Endothelial cell of umbilical vein (primary cell): Measurements from ENCODE around the gene MRPL24. TPM values are rescaled to one million over a fixed set of nuclear protein-coding genes. Genes with fewer than 3 reads are reported as not detected.
"Not testable (repeated sequence)": the region's sequence is repeated elsewhere in the genome, so short reads cannot be mapped to it uniquely, and the experiment has no call there.

Experiments used
- BruUV-seq: library from RNA; stranded (reverse); fragments of 400-500 nt; replicated peaks from 2 replicates; lab custom pipeline; 2021; lab: Mats Ljungman, UMichigan
- CTCF ChIA-PET: fragments of 300-600, 350-600 bp; sonication (Branson Sonifier 250); formaldehyde crosslinking; loops from one replicate; lab custom pipeline; 2021; ENCODE audit warnings: antibody characterized with exemption, inconsistent platforms; lab: Charles Lee
- POLR2A ChIA-PET: fragments of 300-600, 350-600 bp; sonication (Branson Sonifier 250); formaldehyde crosslinking; loops from one replicate; lab custom pipeline; 2021; ENCODE audit warnings: antibody characterized with exemption, inconsistent platforms; lab: Charles Lee
- DNase-seq: peaks from one replicate; pipeline ENCODE4 v3.0.0-alpha.2; 2011; ENCODE audit warnings: low read depth, low spot score
- FAIRE-seq: peaks from 2 replicates; lab custom pipeline; 2011; peaks lifted over from hg19 to GRCh38; lab: Jason Lieb, UNC
- H2AFZ ChIP-seq: 2 replicates; pipeline ENCODE4 v1.6.0; 2012; ENCODE audit warnings: low read depth, low read length, control low read depth, inconsistent platforms
- H3K27ac ChIP-seq: 2 replicates; pipeline ENCODE4 v1.5.1; 2011; ENCODE audit warnings: low read depth, mild to moderate bottlenecking, control low read depth, low read length, moderate library complexity; ENCODE audit not compliant: insufficient read depth
- H3K27me3 ChIP-seq, 2 experiments: 2 replicates each; pipeline versions ENCODE4 v1.6.0 to v1.6.1; 2011; ENCODE audit warnings: low read length in 2 of 2, mixed read lengths in 1 of 2; ENCODE audit not compliant: control insufficient read depth in 2 of 2, insufficient read depth in 2 of 2
- H3K36me3 ChIP-seq, 2 experiments: 2 replicates in 1 of 2; 3 replicates in 1 of 2; pipeline ENCODE4 v1.5.1; 2011; ENCODE audit warnings: low read length in 2 of 2, mild to moderate bottlenecking in 1 of 2, moderate library complexity in 1 of 2; ENCODE audit not compliant: control insufficient read depth in 2 of 2, insufficient read depth in 2 of 2; ENCODE audit errors: extremely low read depth in 1 of 2
- H3K4me1 ChIP-seq: 3 replicates; pipeline ENCODE4 v1.5.1; 2011; ENCODE audit warnings: mild to moderate bottlenecking, low read length; ENCODE audit not compliant: control insufficient read depth, insufficient read depth; ENCODE audit errors: extremely low read depth
- H3K4me2 ChIP-seq: 2 replicates; pipeline ENCODE4 v1.6.1; 2011; ENCODE audit warnings: low read length, control low read depth, mixed read lengths; ENCODE audit not compliant: insufficient read depth
- H3K4me3 ChIP-seq, 3 experiments: fragments of 200-600 bp in 1 of 3; sonication (generic), shearing (Covaris generic) in 1 of 3; replicated peaks in 1 of 3; 2 replicates each; pipeline ENCODE4 v1.5.1; 2011 to 2016; ENCODE audit warnings: control low read depth in 3 of 3, low read length in 3 of 3, mild to moderate bottlenecking in 2 of 3, inconsistent platforms in 1 of 3, low read depth in 1 of 3, moderate library complexity in 1 of 3; ENCODE audit not compliant: insufficient read depth in 1 of 3
- H3K79me2 ChIP-seq: 2 replicates; pipeline ENCODE4 v1.6.0; 2012; ENCODE audit warnings: low read length, inconsistent platforms; ENCODE audit not compliant: control insufficient read depth, insufficient read depth
- H3K9ac ChIP-seq: replicated peaks from 2 replicates; pipeline ENCODE3; 2011; ENCODE audit warnings: low read length, control low read depth; ENCODE audit not compliant: insufficient read depth; ENCODE audit errors: extremely low read depth
- H3K9me1 ChIP-seq: replicated peaks from 3 replicates; pipeline ENCODE4 v1.6.0; 2011; ENCODE audit warnings: mild to moderate bottlenecking, low read length; ENCODE audit not compliant: control insufficient read depth, insufficient read depth; ENCODE audit errors: extremely low read depth
- H3K9me3 ChIP-seq: replicated peaks from 2 replicates; pipeline ENCODE4 v1.5.1; 2012; ENCODE audit warnings: low read length, inconsistent platforms; ENCODE audit not compliant: control insufficient read depth, insufficient read depth
- H4K20me1 ChIP-seq: replicated peaks from 2 replicates; pipeline ENCODE3; 2011; ENCODE audit warnings: mild to moderate bottlenecking, low read length; ENCODE audit not compliant: control insufficient read depth, insufficient read depth; ENCODE audit errors: extremely low read depth
- CTCF ChIP-seq, 2 donors: IDR thresholded peaks; 1 replicate in 1 of 2; 2 replicates in 1 of 2; pipeline ENCODE4 v1.5.1; 2011; ENCODE audit warnings: low read length in 2 of 2, mild to moderate bottlenecking in 2 of 2, moderate library complexity in 2 of 2, control low read depth in 1 of 2, inconsistent platforms in 1 of 2, low read depth in 1 of 2; ENCODE audit not compliant: insufficient read depth in 1 of 2; ENCODE audit errors: extremely low read depth in 1 of 2
- MYC ChIP-seq: IDR thresholded peaks from one replicate; pipeline ENCODE4 v1.6.1; 2011; ENCODE audit warnings: mild to moderate bottlenecking, low read depth, low read length
- dilution Hi-C: fragments of 300-500 bp; cut with MboI; formaldehyde crosslinking; loops from one replicate; pipeline ENCODE4 v1.15.0; 2019; ENCODE audit warnings: low sequenced_read_pairs; ENCODE audit not compliant: extremely low pct_ligation_motif_present
- intact Hi-C: fragments of 100-400 bp; cut with micrococcal nuclease; formaldehyde crosslinking; loops from one replicate; pipeline ENCODE4 v1.10.0; 2022
- polyA plus RNA-seq, 4 experiments: library from polyadenylated mRNA; depleted of rRNA in 3 of 4; stranded (reverse) in 3 of 4; unstranded in 1 of 4; fragments of >200 nt; gene quantifications; 2 replicates each; pipeline versions ENCODE4 v1.2.1 to v1.2.3, GENCODE V29; 2011 to 2012; ENCODE audit warnings: missing spikeins in 1 of 4
- total RNA-seq: library from RNA; stranded (reverse); gene quantifications from 2 replicates; pipeline ENCODE4 v1.2.3, GENCODE V29; 2021

Gene MRPL24
- total and polyA plus RNA-seq, 2 donors (not counting 3 experiments of a cell fraction or from before 2014, with no cell fraction given), result 47.9 to 77.7 TPM

- no peak for TF ChIP-seq CTCF (IDR thresholded peaks at IDR 0.05; ENCODE audit: extremely low read depth in 1 of 2, insufficient read depth in 1 of 2, low read depth in 1 of 2, low read length in 2 of 2)
- TF ChIP-seq MYC, result no peak
- H3K4me3 ChIP-seq, result no peak overlapping the region
- no peak for FAIRE-seq
- CTCF ChIA-PET, result interaction anchor here (0.6 to 1.5 kb wide), 4 partner anchors 8 to 70 kb away, joined by 3 to 9 read pairs (median 4); partner anchors contain the start of genes HDGF and MRPL24
- H3K27me3 ChIP-seq, result no peaks in the 10 kb centered on the region
- H3K9me1 ChIP-seq, result no peaks in the 10 kb centered on the region
- dilution Hi-C loops, result no loop called here
- H3K4me1 ChIP-seq, result no peaks in the 10 kb centered on the region
- H3K9me3 ChIP-seq, result no peaks in the 10 kb centered on the region
- POLR2A ChIA-PET, result no interaction called here
- intact Hi-C loops, result no loop called here
- no TSS peak for BruUV-seq
- H3K9ac ChIP-seq, result no peak overlapping the region
- DNase-seq, result no peak
- H2AFZ ChIP-seq, result no peak overlapping the region
- H4K20me1 ChIP-seq, result no peaks in the 10 kb centered on the region
- H3K4me2 ChIP-seq, result no peak overlapping the region
- H3K27ac ChIP-seq, result no peak overlapping the region
- H3K79me2 ChIP-seq, result no peaks in the 10 kb centered on the region
- no peaks in the 10 kb centered on the region for H3K36me3 ChIP-seq
Observed at GRCh38 chr1:156760092-156760795, 19.4 kb upstream of the MRPL24 start.

- H3K9ac ChIP-seq, BruUV-seq, intact Hi-C loops, H3K36me3 ChIP-seq, H3K9me3 ChIP-seq, H3K79me2 ChIP-seq, H3K4me2 ChIP-seq, H3K27me3 ChIP-seq, H3K27ac ChIP-seq, FAIRE-seq, POLR2A ChIA-PET, H3K4me1 ChIP-seq, H3K4me3 ChIP-seq, dilution Hi-C loops, DNase-seq, H4K20me1 ChIP-seq, H3K9me1 ChIP-seq, H2AFZ ChIP-seq: not testable (repeated sequence)
- CTCF ChIA-PET, result interaction anchor here (1.6 to 1.7 kb wide), 2 partner anchors 9 to 30 kb away, joined by 4 to 5 read pairs; partner anchors contain the start of genes METTL25B and PRCC
Observed at GRCh38 chr1:156757572-156758253, 16.8 kb upstream of the MRPL24 start.
